GM21786 (cell line): ENCODE data around the gene CHRNB2.

Experiments
- ATAC-seq: cut with Tn5 transposase; IDR thresholded peaks from one replicate; pipeline ENCODE4 v1.9.1; 2021; ENCODE audit not compliant: unreplicated experiment

CHRNB2 gene

DNA sequence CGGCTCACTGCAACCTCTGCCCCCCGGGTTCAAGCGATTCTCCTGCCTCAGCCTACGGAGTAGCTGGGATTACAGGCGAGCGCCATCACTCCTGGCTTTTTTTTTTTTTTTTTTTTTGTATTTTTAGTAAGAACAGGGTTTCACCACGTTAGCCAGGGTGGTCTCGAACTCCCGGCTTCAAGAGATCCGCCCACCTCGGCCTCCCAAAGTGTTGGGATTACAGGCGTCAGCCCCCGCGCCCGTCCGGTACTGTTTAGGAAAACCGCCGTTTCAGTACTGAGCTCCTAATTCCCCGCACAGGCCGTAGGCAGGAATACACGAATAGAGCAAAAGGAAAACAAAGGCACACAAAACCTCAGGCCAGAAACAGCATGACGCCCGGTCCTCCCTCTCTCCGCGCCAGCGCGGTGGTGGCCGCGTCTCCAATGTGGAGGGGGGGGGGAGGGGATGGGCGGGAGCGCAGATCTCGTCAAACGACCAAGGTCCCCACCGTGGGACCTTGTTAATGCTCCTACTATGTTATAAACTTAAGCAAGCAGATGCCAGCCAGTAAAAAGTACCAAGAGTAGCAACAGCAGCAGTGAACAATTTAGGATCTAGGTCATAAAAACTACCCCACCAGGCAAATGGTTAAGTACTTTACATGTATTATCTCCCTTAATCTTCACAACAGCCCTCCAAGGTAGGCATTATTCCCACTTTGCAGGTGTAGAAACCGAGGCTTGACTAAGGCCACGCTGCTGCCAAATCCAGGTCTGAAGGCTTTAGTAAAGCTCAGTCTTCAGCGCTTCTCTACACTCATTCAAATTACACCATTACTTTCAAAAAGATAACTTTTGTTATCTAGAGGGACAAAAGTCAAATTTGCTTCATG is 41.1 kb downstream of the CHRNB2 start:
- ATAC-seq = no peak

DNA sequence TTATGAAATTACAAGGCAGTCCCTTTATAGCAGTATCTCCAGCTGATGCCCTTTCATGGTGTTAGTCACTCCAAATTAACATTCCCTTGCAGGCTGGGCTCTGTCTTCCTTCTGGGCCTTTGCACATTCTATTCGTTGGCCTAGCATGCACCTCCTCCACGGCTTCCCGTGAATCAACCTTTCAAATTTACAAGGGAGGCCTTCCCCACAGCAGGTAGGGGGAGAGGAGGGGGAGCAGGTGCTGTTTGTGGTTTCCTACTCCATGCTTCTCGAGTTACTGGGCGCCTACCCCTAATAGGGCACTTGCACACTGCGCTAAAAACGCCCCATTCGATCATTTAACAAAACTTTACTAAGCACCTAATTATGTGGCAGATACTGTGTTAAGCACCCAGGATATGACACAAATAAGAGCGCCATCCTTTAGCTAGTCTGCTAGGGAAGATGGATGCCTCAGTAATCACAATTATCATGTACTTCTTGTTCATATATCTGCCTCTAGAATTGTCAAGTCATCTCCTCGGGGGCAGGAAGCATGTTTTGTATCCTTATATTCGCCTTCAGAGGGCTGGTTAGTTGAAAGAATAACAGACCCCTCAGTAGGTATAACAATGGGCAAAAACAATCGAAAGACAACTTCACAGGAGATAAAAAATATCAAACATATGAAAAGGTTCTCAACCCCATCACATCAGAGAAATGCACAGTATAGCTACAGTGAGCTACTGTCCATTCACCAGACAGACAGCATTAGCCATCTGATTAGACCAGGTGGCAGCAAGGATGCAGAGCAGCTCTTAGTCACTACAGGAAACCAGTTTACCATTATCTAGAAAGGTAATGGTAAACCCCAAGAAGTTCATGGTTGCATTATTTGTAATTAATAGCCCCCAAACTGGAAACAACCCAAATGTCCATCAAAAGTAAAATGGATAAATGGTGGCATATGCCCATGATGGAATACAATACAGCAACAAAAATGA is 42.1 kb downstream of the CHRNB2 start:
- no peak for ATAC-seq

DNA sequence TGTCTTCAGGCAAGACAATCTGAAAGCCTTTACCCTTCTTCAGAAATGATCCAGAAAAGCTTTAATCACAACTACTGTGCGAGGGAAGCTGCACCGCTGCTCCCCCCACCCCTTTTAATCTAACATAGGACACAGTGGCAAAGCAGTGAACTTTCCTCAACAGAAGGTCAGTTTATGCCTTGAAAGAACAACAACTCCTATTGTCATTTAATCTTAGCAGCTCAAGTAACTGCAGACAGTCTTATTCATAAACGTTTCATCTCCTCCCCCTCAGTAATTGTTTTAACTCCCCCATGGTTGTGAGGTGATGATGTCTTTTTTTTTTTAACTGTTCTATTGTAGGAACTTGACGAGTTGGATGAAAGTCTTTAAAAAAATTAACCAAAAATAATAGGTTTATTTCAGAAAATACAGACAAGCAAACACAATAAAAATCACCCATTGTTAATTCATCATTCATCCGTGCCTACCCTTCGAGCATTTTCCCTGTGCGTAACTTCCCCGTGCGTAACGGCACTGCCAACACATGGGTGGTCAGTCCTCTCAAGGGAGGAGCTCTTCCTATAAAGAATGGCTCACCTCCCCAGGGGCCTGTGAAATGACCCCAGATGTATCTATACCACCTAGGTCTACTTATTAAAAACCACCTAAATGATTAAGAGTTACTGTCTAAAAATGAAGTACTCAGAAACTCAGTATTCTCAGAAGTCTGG is 43.7 kb downstream of the CHRNB2 start:
- ATAC-seq = no peak

DNA sequence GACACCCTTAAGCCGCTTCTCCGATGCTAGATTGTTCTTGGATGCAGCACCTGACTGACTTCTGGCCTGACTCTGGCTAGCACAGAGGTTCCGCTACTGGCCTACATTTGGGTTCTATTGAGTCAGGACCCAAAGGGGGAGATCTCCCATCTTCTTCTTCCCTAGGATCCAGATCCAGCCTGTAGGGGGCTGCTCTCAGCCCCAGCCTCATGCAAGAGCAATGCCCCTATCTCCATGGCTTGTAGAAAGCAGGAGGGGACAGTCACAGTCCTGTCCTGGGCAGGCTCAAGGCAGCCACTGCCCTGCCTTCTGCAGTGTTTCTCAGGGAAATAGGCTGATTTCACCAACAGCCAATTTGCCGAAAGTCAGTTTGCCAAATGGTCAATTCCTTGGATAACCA is 46.7 kb downstream of the CHRNB2 start:
- ATAC-seq = no peak

DNA sequence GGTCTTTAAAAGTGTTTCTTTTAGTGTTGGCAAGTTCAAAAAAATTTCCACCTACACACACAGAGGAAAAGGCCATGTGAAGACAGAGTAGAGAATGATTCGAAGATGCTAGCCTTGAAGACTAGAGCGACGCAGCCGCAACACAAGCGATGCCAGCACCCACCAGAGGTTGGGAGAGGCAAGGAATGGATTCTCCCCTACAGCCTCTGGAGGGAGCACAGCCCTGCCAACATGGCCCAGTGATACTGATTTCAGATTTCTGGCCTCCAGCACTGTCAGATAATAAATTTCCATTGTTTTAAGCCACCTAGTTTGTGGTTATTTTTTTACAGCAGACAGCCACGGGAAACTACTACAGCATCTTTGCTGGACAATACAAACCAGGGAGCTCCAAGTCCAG is 47.3 kb downstream of the CHRNB2 start:
- ATAC-seq = no peak

DNA sequence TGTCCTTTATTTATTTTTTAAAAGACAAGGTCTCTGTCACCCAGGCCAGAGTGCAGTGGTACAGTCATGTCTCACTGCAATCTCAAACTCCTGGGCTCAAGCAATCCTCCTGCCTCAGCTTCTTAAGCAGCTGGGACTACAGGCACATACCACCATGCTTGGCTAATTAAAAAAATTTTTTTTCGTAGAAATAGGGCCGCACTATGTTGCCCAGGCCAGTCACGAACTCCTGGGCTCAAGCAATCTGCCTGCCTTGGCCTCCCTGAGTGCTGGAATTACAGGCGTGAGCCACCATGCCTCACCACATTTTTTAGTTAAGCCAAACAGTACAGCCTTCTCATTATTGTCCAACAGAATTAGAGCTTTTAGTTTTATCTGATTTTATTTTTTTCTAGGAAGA is 47.8 kb downstream of the CHRNB2 start:
- no peak for ATAC-seq

DNA sequence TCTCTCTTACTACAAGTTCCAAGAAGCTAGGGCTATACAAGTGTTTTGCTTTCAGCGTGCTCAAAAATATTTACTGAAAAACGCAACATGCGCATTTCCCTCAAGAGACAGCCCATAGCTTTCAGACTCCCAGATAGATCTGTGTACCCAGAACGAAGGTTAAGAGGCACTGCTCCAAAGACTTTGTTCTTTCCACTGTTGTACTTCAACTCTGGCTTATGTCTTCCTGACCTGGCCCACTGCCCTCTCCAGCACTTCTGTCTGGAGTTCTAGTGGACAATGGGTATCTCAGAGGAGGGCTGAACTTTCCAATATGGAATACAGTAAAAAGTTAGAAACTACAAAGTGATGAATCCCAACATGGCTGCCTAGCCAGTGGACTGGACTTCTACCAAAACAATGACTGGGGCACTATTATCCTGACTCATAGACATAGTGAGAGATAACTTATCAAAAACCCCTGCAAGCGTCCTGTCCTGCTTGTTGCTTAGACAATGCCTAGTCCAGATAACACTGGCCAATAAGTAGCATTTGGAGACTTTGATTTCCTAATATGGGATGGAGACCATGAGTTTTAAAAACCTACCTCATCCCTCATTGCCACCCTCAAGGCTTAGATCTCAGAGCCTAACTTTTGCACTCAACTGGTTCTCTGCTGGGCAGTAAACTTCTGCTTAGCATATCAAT is 49.2 kb downstream of the CHRNB2 start:
- ATAC-seq = no peak

DNA sequence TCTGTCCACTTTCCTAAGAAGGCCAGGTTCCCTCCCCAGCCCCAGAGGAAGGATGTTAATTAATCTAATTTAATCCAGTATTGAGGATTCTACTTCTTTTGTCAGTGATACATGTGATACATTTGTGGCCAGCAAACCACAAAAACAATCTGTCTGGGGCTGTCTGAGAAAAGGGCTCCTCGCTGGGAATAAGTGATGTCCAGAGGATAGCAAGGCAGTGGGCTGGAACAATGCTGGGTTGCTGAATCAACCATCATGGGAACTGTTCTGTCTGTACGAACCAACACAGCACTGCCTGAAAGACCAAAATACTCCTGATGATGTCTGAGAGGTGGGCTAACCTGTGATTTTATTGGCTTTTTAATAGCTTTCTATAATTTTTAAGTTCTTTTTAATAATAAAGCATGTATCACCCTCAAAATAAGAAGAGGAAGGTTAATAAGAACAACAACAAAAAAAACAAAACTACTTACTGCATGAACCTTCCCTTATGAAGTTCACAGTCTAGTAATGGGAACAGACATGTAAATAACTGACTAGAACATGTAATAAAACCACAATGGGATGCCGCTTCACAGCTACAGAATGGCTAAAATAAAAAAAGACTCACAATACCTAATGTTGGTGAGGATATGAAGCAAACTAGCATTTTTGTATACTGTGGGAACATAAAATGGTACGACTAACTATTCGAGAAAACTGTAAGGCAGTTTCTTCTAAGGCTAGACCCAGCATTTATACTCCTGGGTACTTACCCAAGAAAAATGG is 51.8 kb downstream of the CHRNB2 start:
- ATAC-seq = no peak

- no peak for ATAC-seq
Observed at GRCh38 chr1:154620751-154621150, 53.2 kb downstream of the CHRNB2 start.

DNA sequence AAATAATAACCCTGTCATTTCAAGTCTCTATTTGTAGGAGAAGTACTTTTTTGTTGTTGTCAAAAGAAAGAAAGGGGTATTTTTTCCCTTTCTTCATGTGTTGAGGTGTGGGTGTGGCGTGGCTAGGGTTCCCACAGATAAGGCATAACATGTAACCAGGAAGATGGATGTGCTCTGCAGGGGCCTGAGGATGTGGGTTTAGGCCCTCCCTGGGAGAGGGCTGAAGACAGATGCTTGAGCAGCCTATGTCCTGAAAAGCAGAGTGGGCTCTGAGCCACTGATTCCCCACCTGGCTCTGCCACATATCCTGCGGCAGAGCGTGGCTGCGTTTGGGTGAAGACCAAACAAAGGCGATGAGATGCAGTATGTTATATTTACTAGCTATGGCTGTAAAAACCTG is 54.3 kb downstream of the CHRNB2 start:
- no peak for ATAC-seq

GRCh38 chr1:154622503-154623039 is 55.0 kb downstream of the CHRNB2 start:
- ATAC-seq = no peak

GRCh38 chr1:154623358-154623757 is 55.8 kb downstream of the CHRNB2 start:
- no peak for ATAC-seq

DNA sequence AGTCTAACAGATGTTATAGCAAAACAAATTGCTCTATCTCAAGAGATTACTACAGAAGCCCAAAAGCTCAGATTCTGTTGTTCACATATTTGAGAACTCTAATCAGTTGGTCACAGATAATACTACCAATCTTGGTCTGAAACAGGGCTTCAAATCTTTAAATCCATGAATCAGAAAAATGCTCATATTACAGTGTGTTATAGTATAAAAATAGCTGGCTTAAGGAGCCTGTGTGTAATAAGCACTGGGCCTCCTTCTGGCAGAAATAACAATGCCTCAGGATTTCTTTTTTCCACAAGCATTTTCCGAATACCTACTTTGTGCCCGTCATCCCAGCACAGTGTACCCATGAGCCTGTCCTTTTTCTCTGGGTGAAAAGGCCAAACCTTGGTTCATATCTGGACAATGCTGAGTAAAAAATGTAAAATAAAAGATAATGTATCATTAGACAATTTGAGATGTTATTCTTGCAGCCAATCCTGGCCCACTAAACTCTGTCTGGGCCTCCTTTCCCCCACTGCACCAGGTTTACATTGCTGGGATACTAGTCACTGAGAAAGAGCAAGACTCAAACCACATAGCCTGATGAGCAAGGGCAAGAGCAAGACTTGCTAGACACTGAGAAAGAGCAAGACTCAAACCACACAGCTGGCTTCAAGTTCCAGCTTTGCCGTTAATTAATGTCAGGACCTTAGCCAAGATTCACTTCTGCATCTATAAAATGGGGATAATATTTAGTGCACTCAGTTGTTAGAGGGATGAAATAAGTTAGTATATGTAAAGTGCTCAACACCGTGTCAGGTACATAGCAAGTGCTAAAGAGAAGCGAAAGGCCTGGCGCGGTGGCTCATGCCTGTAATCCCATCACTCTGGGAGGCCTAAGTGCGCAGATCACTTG is 57.4 kb downstream of the CHRNB2 start:
- no peak for ATAC-seq

GRCh38 chr1:154626456-154627256 is 59.1 kb downstream of the CHRNB2 start:
- no peak for ATAC-seq

- ATAC-seq = peak; percentile 58
Observed at GRCh38 chr1:154627257-154628120, 59.9 kb downstream of the CHRNB2 start.

- ATAC-seq = no peak
Observed at GRCh38 chr1:154628121-154628405, 60.5 kb downstream of the CHRNB2 start.

DNA sequence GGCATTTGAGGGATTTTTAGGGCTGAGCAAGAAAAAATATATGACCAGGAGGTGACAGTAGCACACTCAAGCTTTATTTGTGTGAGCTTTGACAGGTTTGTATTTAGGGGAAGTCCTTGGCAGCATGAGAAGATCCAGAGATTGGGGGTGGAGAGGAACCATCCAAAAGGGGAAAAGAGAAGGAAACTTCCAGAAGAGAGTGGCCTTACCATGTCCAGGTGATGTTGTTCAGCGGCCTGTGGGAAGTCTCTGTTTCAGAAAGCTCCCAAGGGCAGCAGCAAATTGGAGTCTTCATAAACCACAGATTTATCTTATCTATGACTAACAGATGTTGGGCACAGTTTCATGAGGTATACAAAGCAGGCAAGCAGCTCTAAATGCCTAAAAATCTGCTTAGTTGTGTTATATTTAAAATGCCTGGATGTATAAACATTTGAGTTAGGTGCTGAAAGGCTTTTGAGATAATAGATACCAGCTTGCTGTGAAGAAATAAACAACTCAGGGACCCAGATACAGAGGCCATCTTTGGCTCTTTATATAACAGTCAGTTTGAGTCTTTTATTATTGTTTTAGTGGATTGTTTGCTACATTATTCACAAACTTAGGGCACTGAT is 61.6 kb downstream of the CHRNB2 start:
- ATAC-seq = no peak
